Measurements from ENCODE around the gene PIM1. TPM values are rescaled to one million over a fixed set of nuclear protein-coding genes. Genes with fewer than 3 reads are reported as not detected.

Gene PIM1
- total RNA-seq, 1 donor: 8.7 TPM

DNA sequence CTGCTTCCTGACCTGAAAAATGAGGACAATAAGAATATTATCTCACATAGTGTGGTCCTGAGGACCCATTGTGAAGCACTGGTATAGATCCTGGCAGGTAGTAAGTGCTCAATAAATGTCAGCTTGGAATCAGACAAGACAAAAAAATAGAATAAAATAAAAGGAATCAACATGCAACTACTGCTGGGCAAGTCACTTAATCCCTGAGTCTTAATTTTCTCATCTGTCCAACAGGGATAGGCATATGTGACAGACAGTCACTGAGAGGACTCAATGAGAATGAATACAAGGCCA is 38.0 kb upstream of the PIM1 start:
- no peak for DNase-seq (ENCODE audit: low read depth)
- TF ChIP-seq, protein P1, sequence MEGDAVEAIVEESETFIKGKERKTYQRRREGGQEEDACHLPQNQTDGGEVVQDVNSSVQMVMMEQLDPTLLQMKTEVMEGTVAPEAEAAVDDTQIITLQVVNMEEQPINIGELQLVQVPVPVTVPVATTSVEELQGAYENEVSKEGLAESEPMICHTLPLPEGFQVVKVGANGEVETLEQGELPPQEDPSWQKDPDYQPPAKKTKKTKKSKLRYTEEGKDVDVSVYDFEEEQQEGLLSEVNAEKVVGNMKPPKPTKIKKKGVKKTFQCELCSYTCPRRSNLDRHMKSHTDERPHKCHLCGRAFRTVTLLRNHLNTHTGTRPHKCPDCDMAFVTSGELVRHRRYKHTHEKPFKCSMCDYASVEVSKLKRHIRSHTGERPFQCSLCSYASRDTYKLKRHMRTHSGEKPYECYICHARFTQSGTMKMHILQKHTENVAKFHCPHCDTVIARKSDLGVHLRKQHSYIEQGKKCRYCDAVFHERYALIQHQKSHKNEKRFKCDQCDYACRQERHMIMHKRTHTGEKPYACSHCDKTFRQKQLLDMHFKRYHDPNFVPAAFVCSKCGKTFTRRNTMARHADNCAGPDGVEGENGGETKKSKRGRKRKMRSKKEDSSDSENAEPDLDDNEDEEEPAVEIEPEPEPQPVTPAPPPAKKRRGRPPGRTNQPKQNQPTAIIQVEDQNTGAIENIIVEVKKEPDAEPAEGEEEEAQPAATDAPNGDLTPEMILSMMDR (IDR thresholded peaks at IDR 0.05; ENCODE audit: insufficient read depth, low read length): no peak
- H3K4me3 ChIP-seq (ENCODE audit: low read depth, low read length): no peak overlapping the region

DNA sequence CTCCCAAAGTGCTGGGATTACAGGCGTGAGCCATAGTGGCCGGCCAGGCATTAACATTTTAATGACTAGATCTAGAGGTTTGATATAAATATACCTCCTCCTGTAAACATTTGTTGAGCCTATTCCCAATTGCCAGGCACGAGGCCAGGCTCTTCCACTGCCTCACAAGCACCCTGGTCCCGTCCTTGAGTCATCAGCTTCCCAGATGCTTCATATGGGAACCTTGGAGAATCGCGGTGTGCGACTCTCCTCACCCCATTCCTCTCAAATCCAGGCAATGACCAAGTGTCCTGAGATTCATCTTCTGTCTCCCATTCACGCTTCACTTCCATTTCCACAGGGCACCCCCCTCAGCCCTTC is 35.9 kb upstream of the PIM1 start:
- TF ChIP-seq, protein P1 (IDR thresholded peaks at IDR 0.05; ENCODE audit: insufficient read depth, low read length): no peak
- peak; percentile 79 for DNase-seq (ENCODE audit: low read depth)
- H3K4me3 ChIP-seq (ENCODE audit: low read depth, low read length): no peak overlapping the region

DNA sequence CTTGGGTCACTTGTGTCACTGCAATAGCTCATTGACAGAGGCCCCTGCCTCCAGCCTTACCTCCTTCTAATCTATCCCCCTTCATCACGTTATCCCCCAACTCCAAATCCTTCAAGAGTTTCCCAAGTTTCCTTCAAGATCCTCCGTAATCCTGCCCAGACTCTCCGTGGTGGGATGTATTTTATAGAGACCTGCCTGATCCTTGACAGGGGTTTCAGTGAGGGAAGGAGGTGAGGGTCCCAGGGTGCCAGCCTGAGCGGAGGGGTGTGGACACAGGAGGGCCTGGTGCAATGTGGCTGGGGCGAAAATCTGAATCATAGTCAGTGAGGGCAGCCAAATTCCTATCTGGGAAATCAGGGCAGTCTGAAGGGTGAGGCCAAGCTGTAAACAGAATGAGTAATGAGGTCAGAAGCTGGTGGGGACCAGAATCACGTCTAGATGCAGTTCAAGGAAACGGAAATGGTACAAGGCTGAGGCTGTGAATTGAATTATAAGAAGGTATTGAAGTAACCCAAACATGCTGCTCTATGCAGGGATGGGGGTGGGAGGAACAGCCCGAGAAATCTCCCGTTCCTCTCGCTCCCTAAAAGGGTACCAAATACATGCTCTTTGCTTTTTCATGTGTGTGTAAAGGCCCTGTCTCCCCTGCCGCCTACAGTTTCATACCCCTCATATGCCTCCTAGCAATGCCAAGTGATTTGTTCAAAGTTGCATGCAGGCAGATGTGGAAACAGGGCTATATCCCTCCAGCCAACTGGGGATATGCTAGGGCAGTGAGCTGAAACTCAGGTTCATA is 35.4 kb upstream of the PIM1 start:
- no peak overlapping the region for H3K4me3 ChIP-seq (ENCODE audit: low read depth, low read length)
- DNase-seq (ENCODE audit: low read depth): peak; percentile 96
- TF ChIP-seq, protein P1 (IDR thresholded peaks at IDR 0.05; ENCODE audit: insufficient read depth, low read length): no peak

DNA sequence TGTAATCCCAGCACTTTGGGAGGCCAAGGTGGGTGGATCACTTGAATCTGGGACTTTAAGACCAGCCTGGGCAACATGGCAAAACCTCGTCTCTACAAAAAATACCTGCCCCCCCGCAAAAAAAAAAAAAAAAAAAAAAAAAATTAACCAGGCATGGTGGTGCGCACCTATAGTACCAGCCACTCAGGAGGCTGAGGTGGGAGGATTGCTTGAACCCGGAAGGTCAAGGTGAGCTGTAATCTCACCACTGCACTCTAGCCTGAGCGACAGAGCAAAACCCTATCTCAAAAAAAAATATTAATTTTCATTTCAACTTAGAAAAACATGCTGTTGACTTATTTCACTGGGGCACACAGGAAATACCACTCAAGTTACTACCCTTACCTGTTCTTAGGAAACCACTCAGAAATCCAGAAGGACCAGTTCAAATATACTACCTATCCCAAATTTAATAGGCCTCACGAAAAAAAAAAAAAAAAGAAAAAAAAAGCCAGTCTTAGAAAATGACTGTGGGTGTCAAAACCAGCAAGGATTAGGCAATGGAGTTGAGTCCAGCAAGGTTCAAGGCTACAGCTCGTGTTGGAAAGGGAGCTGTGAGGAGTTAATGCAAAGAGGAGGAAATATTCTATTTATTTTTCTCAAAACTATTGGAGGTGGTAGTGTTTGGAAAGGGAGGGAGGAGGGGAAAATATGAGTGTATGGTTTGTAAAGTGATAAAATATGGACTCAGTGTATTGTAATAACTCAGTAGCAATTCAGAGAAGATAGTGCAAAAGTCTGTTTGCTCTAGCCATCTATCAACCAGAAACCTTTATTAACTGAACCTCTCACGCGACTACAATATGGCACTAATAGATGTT is 33.9 kb upstream of the PIM1 start:
- TF ChIP-seq, protein P1 (IDR thresholded peaks at IDR 0.05; ENCODE audit: insufficient read depth, low read length): no peak
- H3K4me3 ChIP-seq (ENCODE audit: low read depth, low read length): no peak overlapping the region
- DNase-seq (ENCODE audit: low read depth): no peak

DNA sequence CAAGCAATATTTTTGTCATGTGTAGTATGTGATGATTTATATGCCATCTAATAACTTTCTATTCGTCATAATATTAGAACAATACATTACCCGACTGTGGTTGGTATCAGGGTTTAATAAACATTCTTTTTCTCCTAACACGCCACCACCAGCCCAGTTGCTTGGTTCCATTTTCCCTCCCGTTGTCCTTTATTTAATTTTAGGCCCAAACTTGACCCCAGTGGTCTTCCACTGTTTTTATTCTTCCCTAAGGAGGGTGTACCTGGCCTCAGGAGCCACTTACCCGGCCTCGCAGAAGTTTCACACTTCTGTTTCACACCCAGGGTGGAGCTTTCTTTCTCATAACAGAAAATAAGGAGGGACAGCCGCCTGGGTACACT is 33.1 kb upstream of the PIM1 start:
- no peak for DNase-seq (ENCODE audit: low read depth)
- H3K4me3 ChIP-seq (ENCODE audit: low read depth, low read length): no peak overlapping the region
- TF ChIP-seq, protein P1 (IDR thresholded peaks at IDR 0.05; ENCODE audit: insufficient read depth, low read length): no peak

DNA sequence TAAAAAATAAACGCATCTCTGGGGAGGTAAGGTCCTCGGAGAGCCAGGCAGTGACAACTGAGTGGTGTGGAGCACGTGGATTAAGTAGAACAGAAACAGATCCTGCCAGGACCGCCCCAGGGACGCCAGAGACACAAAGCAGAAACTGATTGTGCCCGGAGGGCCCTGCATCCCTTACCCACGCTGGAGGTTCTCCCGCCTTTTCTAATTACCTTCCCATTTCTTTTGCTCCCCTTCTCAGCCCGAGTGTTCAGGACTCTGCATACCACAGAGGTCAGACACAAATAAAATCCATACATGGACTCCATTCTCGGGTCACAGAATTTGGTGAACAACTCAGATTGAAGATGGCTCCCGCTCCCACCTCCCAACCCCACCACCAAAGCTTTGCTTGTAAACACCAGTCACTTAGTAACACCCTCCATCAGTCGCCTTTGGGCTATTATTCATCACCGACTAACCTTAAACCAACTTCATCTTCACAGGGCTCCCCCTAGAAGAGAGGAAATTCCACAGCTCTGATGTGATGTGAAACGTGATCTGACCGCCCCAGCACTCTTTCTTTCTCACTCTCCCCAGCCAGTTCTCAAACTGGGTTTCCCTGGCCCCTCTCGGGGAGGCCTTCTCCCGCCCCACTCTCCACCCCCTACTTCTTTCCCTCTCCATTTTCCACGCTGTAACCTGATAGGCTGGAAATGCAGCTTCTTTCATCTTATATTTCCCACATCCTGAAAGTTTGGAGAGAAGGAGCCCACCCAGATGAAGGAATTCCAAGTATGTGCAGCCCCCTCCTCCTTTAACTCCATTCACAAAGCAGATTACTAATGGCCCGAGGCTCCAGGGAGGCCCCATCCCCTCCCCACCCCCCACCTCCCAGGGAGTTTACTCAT is 32.5 kb upstream of the PIM1 start:
- TF ChIP-seq, protein P1 (IDR thresholded peaks at IDR 0.05; ENCODE audit: insufficient read depth, low read length): no peak
- peak overlapping the region; percentile 28 for H3K4me3 ChIP-seq (ENCODE audit: low read depth, low read length)
- peak; percentile 96 for DNase-seq (ENCODE audit: low read depth)

Measured in fibroblast of the aortic adventitia (primary cell).